ENCODE data around the gene SMYD3. TPM values are rescaled to one million over a fixed set of nuclear protein-coding genes. Genes with fewer than 3 reads are reported as not detected.

The SMYD3 gene
- total RNA-seq, 1 donor from 2014 or later = 24.2 TPM

GRCh38 chr1:246215510-246215903, 291.6 kb downstream of the SMYD3 start:
- DNase-seq (ENCODE audit: low read depth, low spot score) = no peak
- H3K27me3 Mint-ChIP-seq (ENCODE audit: low read depth) = no peaks in the 10 kb centered on the region
- H3K4me1 Mint-ChIP-seq = peaks cover 36% of the 10 kb centered on the region
- H3K9me3 Mint-ChIP-seq = no peaks in the 10 kb centered on the region
- H3K27ac Mint-ChIP-seq (ENCODE audit: unreplicated experiment) = no peak overlapping the region
- no peak overlapping the region for H3K4me3 Mint-ChIP-seq
- peaks cover 2% of the 10 kb centered on the region for H3K36me3 Mint-ChIP-seq (ENCODE audit: low read depth)
- TF ChIP-seq CTCF (conservative IDR thresholded peaks at IDR 0.05) = no peak

- no peak for TF ChIP-seq CTCF (conservative IDR thresholded peaks at IDR 0.05)
- H3K9me3 Mint-ChIP-seq = no peaks in the 10 kb centered on the region
- no peaks in the 10 kb centered on the region for H3K27me3 Mint-ChIP-seq (ENCODE audit: low read depth)
- no peak overlapping the region for H3K4me3 Mint-ChIP-seq
- no peak overlapping the region for H3K27ac Mint-ChIP-seq (ENCODE audit: unreplicated experiment)
- H3K36me3 Mint-ChIP-seq (ENCODE audit: low read depth) = peaks cover 2% of the 10 kb centered on the region
- DNase-seq (ENCODE audit: low read depth, low spot score) = no peak
- H3K4me1 Mint-ChIP-seq = peaks cover 35% of the 10 kb centered on the region
These were observed 292.2 kb downstream of the SMYD3 start for GRCh38 chr1:246214708-246215509.

- no peak for TF ChIP-seq CTCF (conservative IDR thresholded peaks at IDR 0.05)
These were observed 293.1 kb downstream of the SMYD3 start for GRCh38 chr1:246213947-246214346.

GRCh38 chr1:246213502-246213901, 293.6 kb downstream of the SMYD3 start:
- Mint-ChIP-seq H3K9me3 (no peaks in the 10 kb centered on the region), H3K4me1 (peaks cover 21% of the 10 kb centered on the region), H3K4me3 (no peak overlapping the region), H3K27ac (ENCODE audit: unreplicated experiment) (no peak overlapping the region), H3K27me3 (ENCODE audit: low read depth) (no peaks in the 10 kb centered on the region), H3K36me3 (ENCODE audit: low read depth) (peaks cover 2% of the 10 kb centered on the region)
- no peak for DNase-seq (ENCODE audit: low read depth, low spot score)
- no peak for TF ChIP-seq CTCF (conservative IDR thresholded peaks at IDR 0.05)

More at GRCh38 chr1:246213947-246214346, 293.1 kb downstream of the SMYD3 start:
- H3K9me3 Mint-ChIP-seq = no peaks in the 10 kb centered on the region
- no peak for DNase-seq (ENCODE audit: low read depth, low spot score)
- peaks cover 2% of the 10 kb centered on the region for H3K36me3 Mint-ChIP-seq (ENCODE audit: low read depth)
- no peak overlapping the region for H3K4me3 Mint-ChIP-seq
- H3K27ac Mint-ChIP-seq (ENCODE audit: unreplicated experiment) = no peak overlapping the region
- peaks cover 26% of the 10 kb centered on the region for H3K4me1 Mint-ChIP-seq
- no peaks in the 10 kb centered on the region for H3K27me3 Mint-ChIP-seq (ENCODE audit: low read depth)

- no peaks in the 10 kb centered on the region for H3K9me3 Mint-ChIP-seq
- peaks cover 2% of the 10 kb centered on the region for H3K36me3 Mint-ChIP-seq (ENCODE audit: low read depth)
- H3K27me3 Mint-ChIP-seq (ENCODE audit: low read depth) = no peaks in the 10 kb centered on the region
- H3K4me1 Mint-ChIP-seq = peaks cover 19% of the 10 kb centered on the region
- TF ChIP-seq CTCF (conservative IDR thresholded peaks at IDR 0.05) = no peak
- no peak overlapping the region for H3K27ac Mint-ChIP-seq (ENCODE audit: unreplicated experiment)
- H3K4me3 Mint-ChIP-seq = no peak overlapping the region
- DNase-seq (ENCODE audit: low read depth, low spot score) = no peak
These were observed 294.0 kb downstream of the SMYD3 start for GRCh38 chr1:246213036-246213435.
